GM12878 (cell line): ENCODE measurements around the gene PPM1G. TPM values are rescaled to one million over a fixed set of nuclear protein-coding genes. Genes with fewer than 3 reads are reported as not detected.

Source experiments
- ATAC-seq: fragments of 200-7000 bp; cut with Tn5 transposase; 3 replicates; pipeline ENCODE4 v1.9.1; 2020; ENCODE audit warnings: mild to moderate bottlenecking, moderate library complexity
- BruUV-seq: library from RNA; stranded (reverse); fragments of 400-500 nt; replicated peaks from 2 replicates; lab custom pipeline; 2021; lab: Mats Ljungman, UMichigan
- CTCF ChIA-PET: fragments of 300-600 bp; sonication (Branson Sonifier 250); formaldehyde crosslinking; extraction: SDS; loops from one replicate; lab custom pipeline; 2021; ENCODE audit warnings: inconsistent platforms; lab: Yijun Ruan, JAX
- POLR2A ChIA-PET: fragments of 350-600 bp; formaldehyde crosslinking; extraction: SDS; loops from one replicate; lab custom pipeline; 2021; ENCODE audit warnings: inconsistent platforms; lab: Charles Lee
- RAD21 ChIA-PET: fragments of 300-600 bp; sonication (Branson Sonifier 250); formaldehyde crosslinking; loops from one replicate; lab custom pipeline; 2023; ENCODE audit warnings: antibody characterized with exemption; ENCODE audit not compliant: unreplicated experiment; lab: Charles Lee
- SMC1A ChIA-PET: fragments of 300-600 bp; sonication (Branson Sonifier 250); formaldehyde crosslinking; loops from one replicate; lab custom pipeline; 2023; ENCODE audit not compliant: unreplicated experiment, uncharacterized antibody; lab: Charles Lee
- DNase-seq: peaks from one replicate; pipeline ENCODE4 v3.0.0-alpha.2; 2011; ENCODE audit warnings: low read depth, low spot score
- FAIRE-seq: peaks from 3 replicates; lab custom pipeline; 2011; peaks lifted over from hg19 to GRCh38; lab: Jason Lieb, UNC
- H2AFZ ChIP-seq: 2 replicates; pipeline ENCODE4 v1.6.0; 2011; ENCODE audit warnings: low read depth, low read length, control low read depth; ENCODE audit not compliant: control insufficient read depth
- H3K27ac ChIP-seq: 2 replicates; pipeline ENCODE4 v1.5.1; 2011; ENCODE audit warnings: control low read depth; ENCODE audit not compliant: control insufficient read depth, insufficient read depth
- H3K27me3 ChIP-seq, 2 experiments: replicated peaks in 1 of 2; 2 replicates each; pipeline versions ENCODE4 v1.6.0 to v1.6.1; 2011; ENCODE audit warnings: low read length in 1 of 2; ENCODE audit not compliant: control insufficient read depth in 2 of 2, insufficient read depth in 2 of 2
- H3K36me3 ChIP-seq, 2 experiments: 2 replicates each; pipeline ENCODE4 v1.5.1; 2011; ENCODE audit warnings: low read length in 1 of 2; ENCODE audit not compliant: control insufficient read depth in 2 of 2, insufficient read depth in 2 of 2
- H3K4me1 ChIP-seq: 2 replicates; pipeline ENCODE4 v1.6.1; 2011; ENCODE audit warnings: mild to moderate bottlenecking, low read length, moderate library complexity, mixed read lengths; ENCODE audit not compliant: control insufficient read depth, insufficient read depth
- H3K4me2 ChIP-seq: 2 replicates; pipeline ENCODE4 v1.6.0; 2011; ENCODE audit warnings: control low read depth; ENCODE audit not compliant: control insufficient read depth, insufficient read depth
- H3K4me3 ChIP-seq: fragments of 200-600 bp; sonication (generic); 2 replicates; pipeline ENCODE4 v1.5.1; 2016
- H3K79me2 ChIP-seq: 2 replicates; pipeline ENCODE4 v1.6.0; 2011; ENCODE audit warnings: low read length; ENCODE audit not compliant: control insufficient read depth, insufficient read depth
- H3K9ac ChIP-seq: 2 replicates; pipeline ENCODE4 v1.8.0; 2011; ENCODE audit warnings: low read length, control low read depth, mixed read lengths; ENCODE audit not compliant: control insufficient read depth, insufficient read depth
- H3K9me3 ChIP-seq: replicated peaks from 3 replicates; pipeline ENCODE4 v1.5.1; 2011; ENCODE audit warnings: mild to moderate bottlenecking, low read length; ENCODE audit not compliant: control insufficient read depth, insufficient read depth
- H4K20me1 ChIP-seq: 2 replicates; pipeline ENCODE4 v1.6.0; 2011; ENCODE audit not compliant: control insufficient read depth, insufficient read depth
- BCL11A ChIP-seq: IDR thresholded peaks from 2 replicates; pipeline ENCODE4 v1.6.1; 2011; ENCODE audit warnings: low read depth, low read length
- HDAC2 ChIP-seq: fragments of 200-600 bp; sonication (generic); IDR thresholded peaks from 2 replicates; pipeline ENCODE4 v1.6.1; 2017
- KLF5 ChIP-seq: fragments of 450-650 bp; IDR thresholded peaks from 2 replicates; pipeline ENCODE4 v1.6.1; 2014; ENCODE audit warnings: mild to moderate bottlenecking; ENCODE audit not compliant: partially characterized antibody
- MYB ChIP-seq: fragments of 150-350 bp; IDR thresholded peaks from 2 replicates; pipeline ENCODE4 v1.6.1; 2014; ENCODE audit warnings: mild to moderate bottlenecking, low read depth, low read length, borderline replicate concordance
- POLR2A ChIP-seq: IDR thresholded peaks from 2 replicates; pipeline ENCODE4 v1.6.1; 2011; ENCODE audit warnings: low read depth, mild to moderate bottlenecking, low read length
- SIN3A ChIP-seq: IDR thresholded peaks from 2 replicates; pipeline ENCODE4 v1.6.1; 2012; ENCODE audit warnings: low read depth, low read length, improper control_type of control experiment
- SMAD1 ChIP-seq: fragments of 450-650 bp; IDR thresholded peaks from 2 replicates; pipeline ENCODE4 v1.6.1; 2018; ENCODE audit warnings: mild to moderate bottlenecking, low read depth; ENCODE audit not compliant: partially characterized antibody
- SPI1 ChIP-seq: IDR thresholded peaks from 2 replicates; pipeline ENCODE4 v1.6.1; 2011; ENCODE audit warnings: low read depth, mild to moderate bottlenecking, low read length, moderate library complexity, borderline replicate concordance; ENCODE audit not compliant: insufficient read depth
- YY1 ChIP-seq: IDR thresholded peaks from 2 replicates; pipeline ENCODE4 v1.6.1; 2011; ENCODE audit warnings: low read depth, mild to moderate bottlenecking, low read length
- ZNF217 ChIP-seq: fragments of 450-650 bp; IDR thresholded peaks from 2 replicates; pipeline ENCODE4 v1.6.1; 2017; ENCODE audit warnings: antibody characterized with exemption, mild to moderate bottlenecking
- ZNF384 ChIP-seq: IDR thresholded peaks from 2 replicates; pipeline ENCODE4 v1.6.1; 2012; ENCODE audit warnings: low read depth, mild to moderate bottlenecking, low read length, improper control_type of control experiment, borderline replicate concordance
- WGBS: methylation state at CpG from one replicate; pipeline ENCODE4 v1.1.6; 2016; ENCODE audit warnings: low lambda C conversion rate; ENCODE audit not compliant: insufficient replicate concordance, insufficient coverage; ENCODE audit errors: missing lambda C conversion rate; 5-methylcytosine and 5-hydroxymethylcytosine counted together
- in situ Hi-C: fragments of 300-500 bp; cut with MboI; formaldehyde crosslinking; loops from 9 replicates; pipeline ENCODE4 v1.14.3; 2018; ENCODE audit warnings: mixed read lengths
- intact Hi-C: fragments of 100-400 bp; cut with micrococcal nuclease; formaldehyde crosslinking; loops from one replicate; pipeline ENCODE4 v1.14.2; 2022; ENCODE audit not compliant: unreplicated experiment
- polyA plus RNA-seq, 11 experiments: library from polyadenylated mRNA; depleted of rRNA in 4 of 11; unstranded in 6 of 11; stranded (reverse) in 5 of 11; fragments of >200 nt; fragmentation: Nextera tagmentation in 4 of 11; fragmentation: Illumina TruSeq in 1 of 11; extraction: Ambion mirVana in 4 of 11; extraction: Trizol in 1 of 11; gene quantifications; 1 replicate in 1 of 11; 2 replicates in 10 of 11; pipeline versions ENCODE4 v1.2.1 to v1.2.3, GENCODE V29; 2011 to 2016; ENCODE audit warnings: inconsistent platforms in 2 of 11, missing spikeins in 2 of 11, low read depth in 1 of 11
- total RNA-seq, 4 experiments: library from RNA; depleted of rRNA in 3 of 4; stranded (reverse); fragments of >200 nt in 3 of 4; fragmentation: Illumina TruSeq in 1 of 4; extraction: Trizol in 1 of 4; gene quantifications; 2 replicates each; pipeline versions ENCODE4 v1.2.1 to v1.2.3, GENCODE V29; 2013 to 2021
- TF ChIP-seq, protein P1 (sequence below): fragments of 450-650 bp; IDR thresholded peaks from 2 replicates; pipeline ENCODE4 v1.6.1; 2018; ENCODE audit warnings: mild to moderate bottlenecking, low read depth, moderate library complexity; ENCODE audit not compliant: partially characterized antibody
- TF ChIP-seq, protein P2 (sequence below): fragments of 450-650 bp; IDR thresholded peaks from 2 replicates; pipeline ENCODE4 v1.6.1; 2017; ENCODE audit warnings: antibody characterized with exemption, mild to moderate bottlenecking, moderate library complexity
- TF ChIP-seq, protein P3 (sequence below): fragments of 450-650 bp; IDR thresholded peaks from 2 replicates; pipeline ENCODE4 v1.6.1; 2017; ENCODE audit warnings: mild to moderate bottlenecking

The PPM1G gene
- total and polyA plus RNA-seq, 10 of the 15 experiments (the other 5 are each of a cell fraction or from before 2014, with no cell fraction given) = 68.8 to 171 (median 121) TPM

DNA sequence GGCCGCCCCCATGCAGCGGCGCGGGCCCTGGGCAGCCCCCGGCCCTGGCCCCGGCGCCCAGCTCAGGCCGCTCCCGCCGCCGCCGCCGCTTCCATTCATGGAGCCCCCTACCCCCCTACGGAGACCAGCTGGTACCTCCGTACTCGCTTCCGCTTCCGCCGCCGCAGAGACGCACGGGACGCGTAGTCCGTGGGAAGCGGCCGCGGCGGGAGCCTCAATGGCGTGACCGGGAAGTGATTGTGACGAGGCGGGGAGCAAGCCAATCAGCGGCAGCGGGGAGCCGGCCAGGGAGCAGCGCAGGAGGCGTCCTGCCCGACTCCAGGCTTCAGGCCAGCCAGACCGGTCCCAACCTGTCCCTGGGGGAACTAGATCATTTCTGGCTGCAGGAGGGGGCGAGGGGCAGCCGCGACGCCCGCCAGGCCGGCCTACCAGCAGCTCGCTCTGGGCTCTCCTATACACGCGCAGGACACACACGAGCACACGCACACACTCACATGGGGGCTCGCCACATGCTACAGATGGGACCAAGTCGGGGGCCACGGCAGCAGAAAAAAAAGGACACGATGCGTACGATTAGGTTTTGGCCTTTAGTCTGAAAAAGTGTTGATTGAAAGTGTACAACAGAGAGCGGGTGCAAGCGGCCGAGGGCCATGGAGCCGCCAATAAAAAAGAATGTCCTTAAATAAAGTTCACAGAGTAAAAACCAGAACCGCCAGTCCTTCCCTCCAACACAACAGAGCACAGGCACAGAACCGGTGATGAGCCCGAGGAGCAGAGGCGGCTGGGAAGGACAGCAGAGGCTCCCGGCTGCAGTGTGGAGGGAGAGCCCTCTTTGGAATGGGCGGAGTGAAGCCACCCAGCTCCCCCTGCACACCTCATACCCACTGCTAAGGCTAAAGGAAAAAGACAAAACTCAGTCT is 28.5 kb downstream of the PPM1G start, which contains the start of gene ZNF513:
Gene ZNF513, minus strand, starts transcription at position 109 of the 920 bp plus-strand sequence. CDS start 208 bp downstream, outside the sequence.
- DNase-seq (peak; percentile 55), ATAC-seq (peak; percentile 95), FAIRE-seq (peak; percentile 80)
- Histone ChIP-seq H3K79me2 (peaks cover 15% of the 10 kb centered on the region), H4K20me1 (no peaks in the 10 kb centered on the region; the same call in 1 of the 2 replicates), H3K4me3 (peak within 1 kb of the TSS; percentile 69), H3K9ac (peak within 1 kb of the TSS; percentile 96), H3K27me3 (no peaks in the 10 kb centered on the region), H3K4me2 (peak within 1 kb of the TSS; percentile 97), H2AFZ (peak within 1 kb of the TSS; percentile 79), H3K27ac (peak within 1 kb of the TSS; percentile 96), H3K4me1 (peaks cover 9% of the 10 kb centered on the region; the same call in 1 of the 2 replicates), H3K9me3 (no peaks in the 10 kb centered on the region), H3K36me3 (peaks cover 39 to 47% of the 10 kb centered on the region in 2 experiments)
- CTCF ChIA-PET = interaction anchor here (1.3 to 2.8 kb wide), 2 partner anchors 10 to 51 kb away, joined by 4 to 14 read pairs; no protein-coding TSS in a partner anchor
- intact Hi-C loops = loop anchor here (1.0 kb wide), 1 partner anchor 11 kb away; the partner anchor contains the start of genes EIF2B4 and SNX17
- BruUV-seq = no TSS peak
- WGBS = 29% methylated on average over 67 of the region's 67 CpGs
- in situ Hi-C loops = no loop called here
- SMC1A ChIA-PET = interaction anchor here (1.0 to 3.1 kb wide), 3 partner anchors 9 to 30 kb away, joined by 3 to 9 read pairs (median 4); no protein-coding TSS in a partner anchor
- RAD21 ChIA-PET = interaction anchor here (0.5 to 1.4 kb wide), 6 partner anchors 9 to 997 kb away, joined by 3 to 5 read pairs (median 4); partner anchors contain the start of genes NRBP1 and SNX17
- POLR2A ChIA-PET = interaction anchor here (0.7 to 2.8 kb wide), 8 partner anchors 9 to 1135 kb away, joined by 3 to 23 read pairs (median 7); partner anchors contain the start of genes EIF2B4, GTF3C2, NRBP1 and PPM1G
- TF ChIP-seq, protein P1, sequence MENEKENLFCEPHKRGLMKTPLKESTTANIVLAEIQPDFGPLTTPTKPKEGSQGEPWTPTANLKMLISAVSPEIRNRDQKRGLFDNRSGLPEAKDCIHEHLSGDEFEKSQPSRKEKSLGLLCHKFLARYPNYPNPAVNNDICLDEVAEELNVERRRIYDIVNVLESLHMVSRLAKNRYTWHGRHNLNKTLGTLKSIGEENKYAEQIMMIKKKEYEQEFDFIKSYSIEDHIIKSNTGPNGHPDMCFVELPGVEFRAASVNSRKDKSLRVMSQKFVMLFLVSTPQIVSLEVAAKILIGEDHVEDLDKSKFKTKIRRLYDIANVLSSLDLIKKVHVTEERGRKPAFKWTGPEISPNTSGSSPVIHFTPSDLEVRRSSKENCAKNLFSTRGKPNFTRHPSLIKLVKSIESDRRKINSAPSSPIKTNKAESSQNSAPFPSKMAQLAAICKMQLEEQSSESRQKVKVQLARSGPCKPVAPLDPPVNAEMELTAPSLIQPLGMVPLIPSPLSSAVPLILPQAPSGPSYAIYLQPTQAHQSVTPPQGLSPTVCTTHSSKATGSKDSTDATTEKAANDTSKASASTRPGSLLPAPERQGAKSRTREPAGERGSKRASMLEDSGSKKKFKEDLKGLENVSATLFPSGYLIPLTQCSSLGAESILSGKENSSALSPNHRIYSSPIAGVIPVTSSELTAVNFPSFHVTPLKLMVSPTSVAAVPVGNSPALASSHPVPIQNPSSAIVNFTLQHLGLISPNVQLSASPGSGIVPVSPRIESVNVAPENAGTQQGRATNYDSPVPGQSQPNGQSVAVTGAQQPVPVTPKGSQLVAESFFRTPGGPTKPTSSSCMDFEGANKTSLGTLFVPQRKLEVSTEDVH = peak; percentile 63
- TF ChIP-seq SMAD1 (no peak), SPI1 (no peak), KLF5 (peak; percentile 96), BCL11A (no peak), MYB (no peak), POLR2A (peak; percentile 91), ZNF217 (0 out of 2 replicates have a peak, but pooled peaks have one; percentile 39), YY1 (peak; percentile 89), ZNF384 (no peak), HDAC2 (no peak), SIN3A (0 out of 2 replicates have a peak, but pooled peaks have one; percentile 62)
- TF ChIP-seq, protein P2, sequence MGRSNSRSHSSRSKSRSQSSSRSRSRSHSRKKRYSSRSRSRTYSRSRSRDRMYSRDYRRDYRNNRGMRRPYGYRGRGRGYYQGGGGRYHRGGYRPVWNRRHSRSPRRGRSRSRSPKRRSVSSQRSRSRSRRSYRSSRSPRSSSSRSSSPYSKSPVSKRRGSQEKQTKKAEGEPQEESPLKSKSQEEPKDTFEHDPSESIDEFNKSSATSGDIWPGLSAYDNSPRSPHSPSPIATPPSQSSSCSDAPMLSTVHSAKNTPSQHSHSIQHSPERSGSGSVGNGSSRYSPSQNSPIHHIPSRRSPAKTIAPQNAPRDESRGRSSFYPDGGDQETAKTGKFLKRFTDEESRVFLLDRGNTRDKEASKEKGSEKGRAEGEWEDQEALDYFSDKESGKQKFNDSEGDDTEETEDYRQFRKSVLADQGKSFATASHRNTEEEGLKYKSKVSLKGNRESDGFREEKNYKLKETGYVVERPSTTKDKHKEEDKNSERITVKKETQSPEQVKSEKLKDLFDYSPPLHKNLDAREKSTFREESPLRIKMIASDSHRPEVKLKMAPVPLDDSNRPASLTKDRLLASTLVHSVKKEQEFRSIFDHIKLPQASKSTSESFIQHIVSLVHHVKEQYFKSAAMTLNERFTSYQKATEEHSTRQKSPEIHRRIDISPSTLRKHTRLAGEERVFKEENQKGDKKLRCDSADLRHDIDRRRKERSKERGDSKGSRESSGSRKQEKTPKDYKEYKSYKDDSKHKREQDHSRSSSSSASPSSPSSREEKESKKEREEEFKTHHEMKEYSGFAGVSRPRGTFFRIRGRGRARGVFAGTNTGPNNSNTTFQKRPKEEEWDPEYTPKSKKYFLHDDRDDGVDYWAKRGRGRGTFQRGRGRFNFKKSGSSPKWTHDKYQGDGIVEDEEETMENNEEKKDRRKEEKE = peak; percentile 84
- TF ChIP-seq, protein P3, sequence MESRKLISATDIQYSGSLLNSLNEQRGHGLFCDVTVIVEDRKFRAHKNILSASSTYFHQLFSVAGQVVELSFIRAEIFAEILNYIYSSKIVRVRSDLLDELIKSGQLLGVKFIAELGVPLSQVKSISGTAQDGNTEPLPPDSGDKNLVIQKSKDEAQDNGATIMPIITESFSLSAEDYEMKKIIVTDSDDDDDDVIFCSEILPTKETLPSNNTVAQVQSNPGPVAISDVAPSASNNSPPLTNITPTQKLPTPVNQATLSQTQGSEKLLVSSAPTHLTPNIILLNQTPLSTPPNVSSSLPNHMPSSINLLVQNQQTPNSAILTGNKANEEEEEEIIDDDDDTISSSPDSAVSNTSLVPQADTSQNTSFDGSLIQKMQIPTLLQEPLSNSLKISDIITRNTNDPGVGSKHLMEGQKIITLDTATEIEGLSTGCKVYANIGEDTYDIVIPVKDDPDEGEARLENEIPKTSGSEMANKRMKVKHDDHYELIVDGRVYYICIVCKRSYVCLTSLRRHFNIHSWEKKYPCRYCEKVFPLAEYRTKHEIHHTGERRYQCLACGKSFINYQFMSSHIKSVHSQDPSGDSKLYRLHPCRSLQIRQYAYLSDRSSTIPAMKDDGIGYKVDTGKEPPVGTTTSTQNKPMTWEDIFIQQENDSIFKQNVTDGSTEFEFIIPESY = peak; percentile 53; the same call in 1 of the 2 replicates
